Upper lobe of left lung (tissue), 6 donors: ENCODE results near the gene SLC39A8. TPM values are rescaled to one million over a fixed set of nuclear protein-coding genes. Genes with fewer than 3 reads are reported as not detected.
"Not testable (repeated sequence)": the region's sequence is repeated elsewhere in the genome, so short reads cannot be mapped to it uniquely, and the experiment has no call there.

Source experiments
- ATAC-seq, 2 donors: fragments of 200-7000 bp; cut with Tn5 transposase; one replicate each; pipeline ENCODE4 v1.9.1; 2022; ENCODE audit warnings: mild to moderate bottlenecking in 2 of 2, moderate library complexity in 2 of 2; ENCODE audit not compliant: low FRiP score in 2 of 2
- DNase-seq, 2 donors: peaks; one replicate each; pipeline ENCODE4 v3.0.0-alpha.2; 2019 to 2020
- H3K27ac ChIP-seq, 4 donors: fragments of 200-600 bp; sonication (generic); one replicate each; pipeline ENCODE4 v1.5.1; 2016 to 2019
- H3K27me3 ChIP-seq, 4 donors: fragments of 200-600 bp; sonication (generic); one replicate each; pipeline ENCODE4 v1.5.1; 2017 to 2019
- H3K36me3 ChIP-seq, 4 donors: fragments of 200-600 bp; sonication (generic); one replicate each; pipeline ENCODE4 v1.5.1; 2016 to 2019
- H3K4me1 ChIP-seq, 4 donors: fragments of 200-600 bp; sonication (generic); one replicate each; pipeline ENCODE4 v1.5.1; 2018 to 2019
- H3K4me3 ChIP-seq, 4 donors: fragments of 200-600 bp; sonication (generic); one replicate each; pipeline ENCODE4 v1.5.1; 2017 to 2019; ENCODE audit warnings: mild to moderate bottlenecking in 2 of 4, moderate library complexity in 1 of 4
- H3K9me3 ChIP-seq, 4 donors: fragments of 200-600 bp; sonication (generic); one replicate each; pipeline ENCODE4 v1.5.1; 2018 to 2019
- EP300 ChIP-seq, 4 donors: sonication (generic); formaldehyde crosslinking; IDR thresholded peaks; one replicate each; pipeline ENCODE4 v1.5.1; 2017; ENCODE audit warnings: antibody characterized with exemption in 4 of 4, control low read depth in 2 of 4
- POLR2A ChIP-seq, 4 donors: fragments of 450-650 bp; IDR thresholded peaks; one replicate each; pipeline ENCODE4 v1.5.1; 2016 to 2017; ENCODE audit warnings: antibody characterized with exemption in 4 of 4, mild to moderate bottlenecking in 2 of 4
- POLR2AphosphoS5 ChIP-seq, 2 donors: sonication (generic); formaldehyde crosslinking; IDR thresholded peaks; one replicate each; pipeline ENCODE4 v1.5.1; 2017; ENCODE audit warnings: antibody characterized with exemption in 2 of 2
- WGBS, 2 donors: methylation state at CpG; one replicate each; pipeline ENCODE4 v1.1.5; 2017 to 2018; 5-methylcytosine and 5-hydroxymethylcytosine counted together
- total RNA-seq, 6 donors: library from RNA; depleted of rRNA in 4 of 6; stranded (reverse); fragments of >200 nt in 4 of 6; gene quantifications; one replicate each; pipeline versions ENCODE4 v1.1.0 to v1.2.1, GENCODE V29; 2016 to 2021
- TF ChIP-seq, protein P1 (sequence below), 6 experiments: fragments of 450-650 bp in 4 of 6; fragments of 200-600 bp in 2 of 6; sonication (generic) in 2 of 6; IDR thresholded peaks; one replicate each; pipeline ENCODE4 v1.5.1; 2016 to 2019; ENCODE audit warnings: antibody characterized with exemption in 6 of 6
- donor health status: DM: no; HTN: no; CAD: no; lungs with moderate emphysema.
- donor health status: DM: no; HTN: yes; CAD: no; lungs with severe emphysema.

The SLC39A8 gene
- total RNA-seq, 6 donors from 2014 or later: 218 to 627 (median 317) TPM

DNA sequence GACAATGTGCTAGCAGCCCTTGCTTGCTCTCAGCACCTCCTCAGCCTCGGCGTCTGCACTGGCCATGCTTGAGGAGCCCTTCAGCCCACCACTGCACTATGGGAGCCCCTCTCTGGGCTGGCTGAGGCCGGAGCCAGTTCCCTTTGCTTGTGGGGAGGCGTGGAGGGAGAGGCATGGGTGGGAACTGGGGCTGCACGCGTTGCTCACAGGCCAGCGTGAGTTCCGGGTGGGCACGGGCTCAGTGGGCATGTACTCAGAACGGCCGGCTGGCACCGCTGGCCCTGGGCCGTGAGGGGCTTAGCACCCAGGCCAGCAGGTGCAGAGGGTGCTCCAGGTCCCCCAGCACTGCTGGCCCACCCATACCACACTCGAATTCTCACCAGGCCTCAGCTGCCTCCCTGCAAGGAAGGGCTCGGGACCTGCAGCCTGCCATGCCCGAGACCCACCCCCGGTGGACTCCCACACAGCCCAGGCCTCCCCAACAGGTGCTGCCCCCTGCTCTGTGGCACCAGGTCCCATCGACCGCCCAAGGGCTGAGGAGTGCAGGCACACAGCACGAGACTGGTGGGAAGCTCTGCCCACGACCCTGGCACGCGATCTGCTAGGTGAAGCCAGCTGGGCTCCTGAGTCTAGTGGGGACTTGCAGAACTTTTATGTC lies 100.3 kb downstream of the SLC39A8 start:
- Histone ChIP-seq H3K27me3 (no peaks in the 10 kb centered on the region), H3K27ac (no peak overlapping the region), H3K9me3 (peaks cover 0 to 7% (median 0%) of the 10 kb centered on the region in 4 donors), H3K4me3 (no peak overlapping the region), H3K4me1 (no peaks in the 10 kb centered on the region), H3K36me3 (no peaks in the 10 kb centered on the region)
- TF ChIP-seq POLR2AphosphoS5 (IDR thresholded peaks at IDR 0.05): no peak
- TF ChIP-seq, protein P1, sequence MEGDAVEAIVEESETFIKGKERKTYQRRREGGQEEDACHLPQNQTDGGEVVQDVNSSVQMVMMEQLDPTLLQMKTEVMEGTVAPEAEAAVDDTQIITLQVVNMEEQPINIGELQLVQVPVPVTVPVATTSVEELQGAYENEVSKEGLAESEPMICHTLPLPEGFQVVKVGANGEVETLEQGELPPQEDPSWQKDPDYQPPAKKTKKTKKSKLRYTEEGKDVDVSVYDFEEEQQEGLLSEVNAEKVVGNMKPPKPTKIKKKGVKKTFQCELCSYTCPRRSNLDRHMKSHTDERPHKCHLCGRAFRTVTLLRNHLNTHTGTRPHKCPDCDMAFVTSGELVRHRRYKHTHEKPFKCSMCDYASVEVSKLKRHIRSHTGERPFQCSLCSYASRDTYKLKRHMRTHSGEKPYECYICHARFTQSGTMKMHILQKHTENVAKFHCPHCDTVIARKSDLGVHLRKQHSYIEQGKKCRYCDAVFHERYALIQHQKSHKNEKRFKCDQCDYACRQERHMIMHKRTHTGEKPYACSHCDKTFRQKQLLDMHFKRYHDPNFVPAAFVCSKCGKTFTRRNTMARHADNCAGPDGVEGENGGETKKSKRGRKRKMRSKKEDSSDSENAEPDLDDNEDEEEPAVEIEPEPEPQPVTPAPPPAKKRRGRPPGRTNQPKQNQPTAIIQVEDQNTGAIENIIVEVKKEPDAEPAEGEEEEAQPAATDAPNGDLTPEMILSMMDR (IDR thresholded peaks at IDR 0.05): no peak
- no peak for TF ChIP-seq POLR2A (IDR thresholded peaks at IDR 0.05)
- no peak for TF ChIP-seq EP300 (IDR thresholded peaks at IDR 0.05)
- DNase-seq (peak in 1 of 2 donors; percentile 64), ATAC-seq (peak in 1 of 2 donors; percentile 38)
- WGBS, 2 donors: 73% methylated on average over 13 of the region's 23 CpGs; no CpG with 5 or more reads in 1 of the 2 donors

DNA sequence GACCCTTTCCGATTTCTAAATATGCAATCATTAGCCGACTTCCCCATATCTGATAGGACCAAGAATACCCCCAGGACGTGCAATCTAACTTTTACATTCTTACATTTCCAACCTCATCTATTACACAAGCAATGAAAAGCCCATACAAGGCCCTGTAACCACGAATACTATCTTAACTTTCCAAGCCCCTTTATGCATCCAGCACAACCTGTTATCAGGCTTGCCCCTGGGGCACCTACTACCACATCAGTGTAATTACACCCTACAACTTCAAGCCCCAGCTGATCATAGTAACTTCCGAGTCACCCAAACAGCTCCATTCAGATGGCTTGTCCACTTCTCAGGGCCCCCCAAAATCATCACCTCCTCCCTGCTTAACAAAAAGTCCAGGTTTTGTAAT lies 102.0 kb downstream of the SLC39A8 start:
- H3K9me3 ChIP-seq, ATAC-seq, H3K4me3 ChIP-seq, H3K27me3 ChIP-seq, H3K4me1 ChIP-seq, H3K27ac ChIP-seq, H3K36me3 ChIP-seq, DNase-seq: not testable (repeated sequence)
- 69 to 74% methylated on average over 5 of the region's 5 CpGs for WGBS, 2 donors

DNA sequence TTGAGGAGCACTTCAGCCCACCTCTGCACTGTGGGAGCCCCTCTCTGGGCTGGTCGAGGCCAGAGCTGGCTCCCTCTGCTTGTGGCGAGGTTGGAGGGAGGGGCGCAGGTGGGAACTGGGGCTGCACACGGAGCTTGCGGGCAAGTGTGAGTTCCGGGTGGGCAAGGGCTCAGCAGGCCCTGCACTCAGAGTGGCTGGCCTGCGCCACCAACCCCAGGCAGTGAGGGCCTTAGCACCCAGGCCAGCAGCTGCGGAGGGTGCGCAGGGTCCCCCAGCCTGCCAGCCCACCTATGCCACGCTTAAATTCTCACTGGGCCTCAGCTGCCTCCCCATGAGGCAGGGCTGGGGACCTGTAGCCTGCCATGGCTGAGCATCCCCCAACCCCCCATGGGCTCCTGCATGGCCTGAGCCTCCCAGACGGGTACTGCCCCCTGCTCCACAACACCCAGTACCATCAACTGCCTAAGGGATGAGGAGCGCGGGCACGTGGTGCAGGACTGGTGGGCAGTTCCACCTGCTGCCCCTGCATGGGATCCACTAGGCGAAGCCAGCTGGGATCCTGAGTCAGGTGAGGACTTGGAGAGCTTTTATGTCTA lies 110.9 kb downstream of the SLC39A8 start:
- Histone ChIP-seq H3K9me3 (peaks cover 0 to 7% (median 0%) of the 10 kb centered on the region in 4 donors), H3K4me3 (no peak overlapping the region), H3K27me3 (no peaks in the 10 kb centered on the region), H3K36me3 (no peaks in the 10 kb centered on the region), H3K27ac (no peak overlapping the region), H3K4me1 (no peaks in the 10 kb centered on the region)
- ATAC-seq: peak; percentile 24 to 65
- TF ChIP-seq EP300 (IDR thresholded peaks at IDR 0.05): no peak
- no peak for TF ChIP-seq POLR2AphosphoS5 (IDR thresholded peaks at IDR 0.05)
- no peak for TF ChIP-seq POLR2A (IDR thresholded peaks at IDR 0.05)
- TF ChIP-seq, protein P1 (IDR thresholded peaks at IDR 0.05): no peak
- DNase-seq: peak in 1 of 2 donors; percentile 65
- WGBS, 2 donors: 91 to 97% methylated on average over 6 to 15 of the region's 15 CpGs

DNA sequence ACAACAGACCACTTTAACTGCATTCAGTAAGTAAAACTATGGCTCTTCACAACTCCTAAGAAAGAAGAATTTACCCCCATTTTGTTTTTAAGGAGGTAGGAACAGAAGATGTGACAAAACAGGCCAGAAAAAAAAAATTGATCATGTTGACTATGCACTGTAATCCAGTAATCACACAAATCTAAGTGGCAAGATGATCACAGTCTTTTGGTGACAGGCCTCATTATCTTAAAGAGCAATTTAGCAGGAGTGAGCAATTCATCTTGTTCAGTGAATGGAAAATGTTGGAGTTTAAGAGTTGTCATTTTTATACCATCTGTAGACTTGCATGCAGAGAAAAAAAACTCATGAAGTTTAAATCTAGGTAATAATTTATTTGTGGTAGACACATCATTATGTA lies 115.1 kb downstream of the SLC39A8 start:
- no peaks in the 10 kb centered on the region for H3K36me3 ChIP-seq

DNA sequence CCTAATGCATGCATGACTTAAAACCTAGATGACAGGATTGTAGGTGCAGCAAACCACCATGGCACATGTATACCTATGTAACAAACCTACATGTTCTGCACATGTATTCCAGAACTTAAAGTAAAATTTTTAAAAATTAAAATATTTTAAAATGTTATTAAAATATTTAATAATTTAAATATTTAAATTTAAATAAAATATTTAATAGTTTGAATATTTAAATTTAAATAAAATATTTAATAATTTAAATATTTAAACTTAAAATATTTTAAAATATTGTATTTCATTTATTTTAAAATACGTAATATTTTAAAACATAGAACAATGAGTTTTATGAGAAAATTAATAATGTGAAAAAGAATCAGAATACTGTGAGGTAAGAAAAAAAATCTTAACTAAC lies 117.9 kb downstream of the SLC39A8 start:
- 94 to 97% methylated on average over 1 of the region's 1 CpG for WGBS, 2 donors
- TF ChIP-seq POLR2A (IDR thresholded peaks at IDR 0.05) (no peak), POLR2AphosphoS5 (IDR thresholded peaks at IDR 0.05) (no peak), EP300 (IDR thresholded peaks at IDR 0.05) (no peak)
- TF ChIP-seq, protein P1 (IDR thresholded peaks at IDR 0.05): no peak
- DNase-seq (no peak), ATAC-seq (no peak)
- Histone ChIP-seq H3K36me3 (no peaks in the 10 kb centered on the region), H3K27me3 (no peaks in the 10 kb centered on the region), H3K9me3 (no peaks in the 10 kb centered on the region), H3K4me3 (no peak overlapping the region), H3K27ac (no peak overlapping the region), H3K4me1 (no peaks in the 10 kb centered on the region)

More for the DNA sequence above, 115.1 kb downstream of the SLC39A8 start:
- DNase-seq: no peak
- H3K27me3 ChIP-seq: no peaks in the 10 kb centered on the region
- ATAC-seq: no peak
- no peak for TF ChIP-seq EP300 (IDR thresholded peaks at IDR 0.05)
- no peak for TF ChIP-seq POLR2A (IDR thresholded peaks at IDR 0.05)
- TF ChIP-seq, protein P1 (IDR thresholded peaks at IDR 0.05): no peak
- no peak for TF ChIP-seq POLR2AphosphoS5 (IDR thresholded peaks at IDR 0.05)
- peaks cover 0 to 7% (median 0%) of the 10 kb centered on the region in 4 donors for H3K9me3 ChIP-seq
- no peak overlapping the region for H3K27ac ChIP-seq
- no peak overlapping the region for H3K4me3 ChIP-seq
- H3K4me1 ChIP-seq: no peaks in the 10 kb centered on the region
